NT2/D1 (cell line): ENCODE results near the gene ELMO1.

Experiments used
- DNase-seq: peaks from one replicate; pipeline ENCODE4 v3.0.0-alpha.2; 2011; ENCODE audit warnings: low read depth, low spot score
- H3K27me3 ChIP-seq: 2 replicates; pipeline ENCODE4 v1.6.0; 2011; ENCODE audit warnings: mild to moderate bottlenecking; ENCODE audit not compliant: insufficient read length, insufficient read depth
- H3K36me3 ChIP-seq: 2 replicates; pipeline ENCODE4 v1.6.1; 2011; ENCODE audit warnings: mild to moderate bottlenecking, low read length, mixed read lengths; ENCODE audit not compliant: insufficient read depth, insufficient read length
- H3K4me1 ChIP-seq: 2 replicates; pipeline ENCODE4 v1.5.1; 2011; ENCODE audit not compliant: insufficient read depth, insufficient read length
- H3K4me3 ChIP-seq: 2 replicates; pipeline ENCODE4 v1.5.1; 2011; ENCODE audit warnings: low read depth; ENCODE audit not compliant: insufficient read length
- H3K9ac ChIP-seq: 2 replicates; pipeline ENCODE4 v1.6.0; 2011; ENCODE audit warnings: low read depth; ENCODE audit not compliant: insufficient read length
- H3K9me3 ChIP-seq: 2 replicates; pipeline ENCODE4 v1.5.1; 2011; ENCODE audit warnings: mild to moderate bottlenecking, low read length; ENCODE audit not compliant: insufficient read depth
- SUZ12 ChIP-seq: IDR thresholded peaks from 2 replicates; pipeline ENCODE4 v1.6.1; 2011; ENCODE audit not compliant: insufficient read length, insufficient read depth; ENCODE audit errors: extremely low read depth
- YY1 ChIP-seq: IDR thresholded peaks from 2 replicates; pipeline ENCODE4 v1.6.1; 2011; ENCODE audit not compliant: insufficient read length, insufficient read depth
- ZNF274 ChIP-seq: IDR thresholded peaks from 2 replicates; pipeline ENCODE4 v1.6.1; 2011; ENCODE audit warnings: mild to moderate bottlenecking, low read depth, low read length

The ELMO1 gene

DNA sequence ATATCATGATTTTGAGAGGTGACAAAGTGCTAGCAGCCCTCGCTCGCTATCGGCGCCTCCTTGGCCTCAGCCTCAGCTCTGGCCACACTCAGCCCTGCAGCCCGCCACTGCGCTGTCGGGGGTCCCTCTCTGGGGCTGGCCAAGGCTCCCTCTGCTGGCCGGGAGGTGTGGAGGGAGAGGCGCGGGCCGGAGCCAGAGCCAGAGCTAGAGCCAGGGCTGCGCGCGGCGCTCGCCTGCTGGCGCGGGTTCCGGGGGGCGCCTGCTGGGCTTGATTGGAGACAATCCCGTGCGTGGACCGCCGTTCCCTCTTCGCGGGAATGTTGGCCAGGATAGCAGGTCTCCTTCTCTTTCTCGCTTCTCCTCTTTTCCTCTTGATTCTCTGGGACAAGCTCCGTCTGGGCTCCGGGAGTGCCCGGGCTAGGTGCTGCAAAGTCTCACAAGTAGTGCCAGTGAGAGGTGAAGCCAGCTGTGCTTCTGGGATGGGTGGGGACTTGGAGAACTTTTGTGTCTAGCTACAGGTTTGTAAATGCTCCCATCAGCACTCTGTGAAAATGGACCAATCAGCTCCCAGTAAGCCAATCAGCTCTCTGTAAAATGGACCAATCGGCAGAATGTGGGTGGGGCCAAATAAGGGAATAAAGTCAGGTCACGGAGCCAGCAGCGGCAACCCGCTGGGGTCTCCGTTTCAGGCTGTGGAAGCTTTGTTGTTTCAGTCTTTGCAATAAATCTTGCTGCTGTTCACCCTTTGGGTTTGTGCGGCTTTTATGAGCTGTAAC, 43.4 kb upstream of the ELMO1 start:
- no peak for TF ChIP-seq ZNF274
- no peak for TF ChIP-seq SUZ12
- no peak for TF ChIP-seq YY1
- H3K27me3 ChIP-seq = no peaks in the 10 kb centered on the region
- H3K9me3 ChIP-seq = peaks cover 46% of the 10 kb centered on the region
- no peak for DNase-seq
- no peaks in the 10 kb centered on the region for H3K36me3 ChIP-seq
- no peak overlapping the region for H3K9ac ChIP-seq
- H3K4me3 ChIP-seq = no peak overlapping the region
- no peaks in the 10 kb centered on the region for H3K4me1 ChIP-seq

DNA sequence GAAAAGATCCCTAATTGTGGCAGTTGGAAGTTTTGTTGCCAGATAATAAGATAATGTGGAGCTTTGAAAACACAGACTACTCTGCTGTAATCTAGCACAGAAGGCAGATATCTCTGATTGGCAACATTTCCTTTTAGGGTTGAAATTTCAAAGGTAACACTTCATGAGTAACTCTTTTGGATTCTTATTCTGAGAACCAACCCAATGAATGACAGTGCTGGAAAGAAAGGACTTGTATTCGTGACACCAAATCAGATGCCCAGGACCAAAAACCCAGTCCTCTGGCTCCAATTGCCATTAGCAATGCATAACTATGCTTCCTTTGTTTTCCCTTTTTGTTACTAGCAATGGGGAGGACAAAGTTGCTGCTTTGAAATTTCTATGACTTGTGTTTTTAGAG, 41.0 kb upstream of the ELMO1 start:
- Histone ChIP-seq H3K9me3 (peaks cover 49% of the 10 kb centered on the region), H3K4me1 (no peaks in the 10 kb centered on the region), H3K36me3 (no peaks in the 10 kb centered on the region), H3K9ac (no peak overlapping the region), H3K4me3 (no peak overlapping the region), H3K27me3 (no peaks in the 10 kb centered on the region)
- TF ChIP-seq YY1 = no peak
- no peak for TF ChIP-seq ZNF274
- TF ChIP-seq SUZ12 = no peak
- no peak for DNase-seq

DNA sequence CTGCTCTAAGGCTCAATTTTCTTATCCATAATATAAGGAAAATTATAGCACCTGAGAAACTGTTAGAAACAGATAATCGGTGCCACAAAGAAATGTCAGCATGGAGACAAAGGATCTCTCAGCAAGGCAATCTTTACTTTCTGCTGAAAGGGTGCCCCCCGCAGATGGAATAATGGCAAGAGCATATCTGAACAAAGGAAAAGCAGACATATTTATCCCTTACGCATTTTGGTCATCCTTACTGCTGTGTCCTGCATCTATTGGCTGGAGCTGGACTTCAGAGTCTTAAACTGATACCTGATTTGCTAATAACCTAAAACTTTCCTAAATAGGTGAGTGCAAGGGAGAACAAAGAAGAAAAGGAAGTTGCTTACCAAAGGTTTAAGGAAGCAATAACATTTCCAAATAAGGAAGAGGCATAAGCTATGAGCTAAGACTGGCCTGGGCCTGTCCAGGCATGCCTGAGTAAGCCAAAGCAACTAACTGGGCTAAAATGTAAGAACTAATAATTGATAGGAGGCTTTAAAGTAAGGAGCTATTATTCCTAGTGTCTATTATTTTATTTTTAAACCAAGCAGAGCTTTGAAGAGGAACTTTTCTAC, 39.6 kb upstream of the ELMO1 start:
- no peak overlapping the region for H3K4me3 ChIP-seq
- no peak overlapping the region for H3K9ac ChIP-seq
- H3K27me3 ChIP-seq = no peaks in the 10 kb centered on the region
- H3K4me1 ChIP-seq = no peaks in the 10 kb centered on the region
- no peak for DNase-seq
- H3K9me3 ChIP-seq = peaks cover 49% of the 10 kb centered on the region
- no peaks in the 10 kb centered on the region for H3K36me3 ChIP-seq
- no peak for TF ChIP-seq SUZ12

DNA sequence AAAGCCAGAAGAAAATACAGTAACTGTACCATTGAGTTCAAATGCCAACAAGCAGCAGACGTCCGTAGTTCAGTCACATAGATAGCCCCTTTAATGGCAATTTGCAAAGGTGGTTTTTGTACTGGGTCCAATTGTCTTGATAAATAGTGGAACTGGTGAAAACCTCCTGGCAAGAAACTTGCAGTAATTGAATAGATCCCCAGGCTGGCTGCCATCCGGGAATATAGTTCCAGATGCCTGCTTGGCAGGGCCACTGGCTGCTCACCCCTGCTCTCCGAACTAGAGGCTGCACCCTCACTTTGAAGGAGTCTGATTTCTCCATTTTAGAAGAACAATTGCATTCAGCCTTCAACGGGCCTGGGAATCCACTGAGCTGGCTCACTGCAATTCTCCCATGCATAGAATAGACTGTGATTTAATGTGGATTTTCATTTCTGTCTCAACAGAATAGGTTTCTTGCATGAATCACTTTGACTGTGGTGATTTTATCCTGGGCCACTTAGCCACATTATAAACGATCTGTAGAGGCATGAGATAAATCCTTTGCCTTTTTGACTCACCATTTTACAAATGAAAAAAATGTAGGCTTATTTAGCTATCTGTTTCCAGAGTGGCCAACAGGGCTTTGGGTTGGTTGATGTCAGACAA, 35.9 kb upstream of the ELMO1 start:
- Histone ChIP-seq H3K27me3 (no peaks in the 10 kb centered on the region), H3K36me3 (no peaks in the 10 kb centered on the region), H3K9me3 (peaks cover 27% of the 10 kb centered on the region), H3K4me1 (no peaks in the 10 kb centered on the region), H3K9ac (no peak overlapping the region), H3K4me3 (no peak overlapping the region)
- no peak for DNase-seq
- no peak for TF ChIP-seq SUZ12
- TF ChIP-seq YY1 = no peak
- no peak for TF ChIP-seq ZNF274

DNA sequence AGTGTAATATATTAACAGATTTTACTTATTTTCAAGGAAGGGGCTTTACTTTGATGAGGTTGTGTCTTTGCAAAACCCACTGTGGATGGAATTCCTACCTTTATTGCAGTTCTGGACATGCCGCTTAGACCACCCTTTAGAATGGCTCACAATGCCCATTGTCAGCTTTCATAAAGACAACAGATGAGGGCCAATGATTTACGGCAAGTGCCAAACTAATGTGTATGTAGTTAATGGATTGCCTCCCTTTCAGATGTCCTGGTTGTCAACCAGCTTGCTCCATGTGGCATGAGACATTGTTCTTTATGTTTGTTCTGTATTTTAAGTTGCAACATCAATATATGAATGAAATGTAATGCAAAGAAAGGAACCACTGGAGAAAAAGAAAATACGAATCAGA, 35.0 kb upstream of the ELMO1 start:
- no peaks in the 10 kb centered on the region for H3K27me3 ChIP-seq
- no peak overlapping the region for H3K4me3 ChIP-seq
- H3K9me3 ChIP-seq = peaks cover 19% of the 10 kb centered on the region
- H3K36me3 ChIP-seq = no peaks in the 10 kb centered on the region
- TF ChIP-seq ZNF274 = no peak
- TF ChIP-seq SUZ12 = no peak
- H3K4me1 ChIP-seq = no peaks in the 10 kb centered on the region
- H3K9ac ChIP-seq = no peak overlapping the region
- DNase-seq = no peak

DNA sequence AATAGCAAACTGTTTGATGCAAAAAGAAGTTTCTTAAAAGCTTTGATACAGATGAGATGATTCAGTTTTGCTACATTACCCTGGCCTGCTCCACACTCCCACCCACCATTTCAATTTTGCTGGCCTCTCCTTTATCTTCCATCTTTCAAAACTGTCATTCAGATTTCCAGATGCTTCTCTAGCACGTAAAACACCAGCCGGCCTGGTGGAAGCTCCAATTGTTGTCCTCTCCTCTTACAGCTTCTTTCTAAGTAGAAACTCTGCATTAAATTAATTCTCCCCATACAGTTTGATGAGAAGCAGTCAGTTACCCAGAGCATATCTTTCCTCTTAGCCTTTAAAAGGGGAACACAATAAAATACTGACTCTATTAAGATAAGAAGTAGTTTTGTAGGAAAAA, 34.3 kb upstream of the ELMO1 start:
- Histone ChIP-seq H3K27me3 (no peaks in the 10 kb centered on the region), H3K36me3 (no peaks in the 10 kb centered on the region), H3K9me3 (peaks cover 12% of the 10 kb centered on the region), H3K4me1 (no peaks in the 10 kb centered on the region), H3K9ac (no peak overlapping the region), H3K4me3 (no peak overlapping the region)
- no peak for TF ChIP-seq SUZ12
- TF ChIP-seq ZNF274 = no peak
- no peak for TF ChIP-seq YY1
- DNase-seq = no peak

DNA sequence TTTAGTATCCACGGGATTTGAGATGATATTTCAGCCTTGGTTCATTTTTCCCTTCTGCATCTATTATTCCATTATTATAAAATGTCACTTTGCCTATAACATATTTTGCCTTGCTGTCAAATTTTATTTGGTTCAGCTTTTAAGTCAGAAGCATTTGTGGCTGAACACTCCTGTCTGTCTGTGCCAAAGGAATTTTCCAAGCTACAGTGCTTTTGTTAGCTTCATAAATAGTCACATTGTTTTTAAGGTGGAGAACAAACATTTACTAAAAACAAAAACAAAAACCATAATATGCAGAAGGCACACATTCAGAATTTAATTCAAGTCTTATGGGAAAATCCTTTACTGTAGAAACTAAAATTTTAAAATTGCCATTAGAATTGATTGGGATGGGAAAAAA, 33.8 kb upstream of the ELMO1 start:
- H3K4me1 ChIP-seq = no peaks in the 10 kb centered on the region
- H3K9ac ChIP-seq = no peak overlapping the region
- no peak overlapping the region for H3K4me3 ChIP-seq
- peaks cover 8% of the 10 kb centered on the region for H3K9me3 ChIP-seq
- TF ChIP-seq YY1 = no peak
- TF ChIP-seq ZNF274 = no peak
- no peak for TF ChIP-seq SUZ12
- no peaks in the 10 kb centered on the region for H3K27me3 ChIP-seq
- DNase-seq = no peak
- no peaks in the 10 kb centered on the region for H3K36me3 ChIP-seq
